Prostate gland (tissue), 2 donors: ENCODE data around the gene FMO2.

Experiments
- CTCF ChIP-seq, 4 experiments: fragments of 200-600 bp in 2 of 4; fragments of 450-650 bp in 2 of 4; sonication (generic) in 2 of 4; IDR thresholded peaks; 1 replicate in 3 of 4; 2 replicates in 1 of 4; pipeline ENCODE4 v1.5.1; 2016 to 2019; ENCODE audit warnings: antibody characterized with exemption in 4 of 4, mild to moderate bottlenecking in 2 of 4, moderate library complexity in 2 of 4
- POLR2A ChIP-seq: fragments of 450-650 bp; IDR thresholded peaks from one replicate; pipeline ENCODE4 v1.6.1; 2016; ENCODE audit warnings: antibody characterized with exemption, mild to moderate bottlenecking
- POLR2AphosphoS5 ChIP-seq: sonication (generic); formaldehyde crosslinking; IDR thresholded peaks from one replicate; pipeline ENCODE4 v1.6.1; 2017; ENCODE audit warnings: antibody characterized with exemption

- no peak for TF ChIP-seq CTCF (IDR thresholded peaks at IDR 0.05)
- no peak for TF ChIP-seq POLR2AphosphoS5
- TF ChIP-seq POLR2A: no peak
Measured at GRCh38 chr1:171222936-171223335, 37.8 kb downstream of the FMO2 start.
